RWPE2 (cell line): ENCODE measurements around the gene ZNF91.

Experiments
- ATAC-seq: fragments of 200-7000 bp; cut with Tn5 transposase; 3 replicates; pipeline ENCODE4 v1.9.1; 2021; ENCODE audit warnings: low read depth
- DNase-seq: peaks from one replicate; pipeline ENCODE4 v3.0.0-alpha.2; 2020; ENCODE audit warnings: low spot score
- H3K27ac ChIP-seq: fragments of 450-650 bp; 2 replicates; pipeline ENCODE4 v1.5.1; 2017; ENCODE audit warnings: mild to moderate bottlenecking; ENCODE audit not compliant: poor library complexity, severe bottlenecking
- H3K27me3 ChIP-seq: fragments of 250-450 bp; sonication (Bioruptor Pico); 2 replicates; pipeline ENCODE4 v1.5.1; 2021; ENCODE audit warnings: mild to moderate bottlenecking, moderate library complexity; ENCODE audit not compliant: insufficient read depth, poor library complexity, severe bottlenecking
- H3K36me3 ChIP-seq: fragments of 250-450 bp; sonication (Bioruptor Pico); 2 replicates; pipeline ENCODE4 v1.5.1; 2020; ENCODE audit warnings: low read depth, mild to moderate bottlenecking, moderate library complexity
- H3K4me1 ChIP-seq: fragments of 250-450 bp; sonication (Bioruptor Pico); 2 replicates; pipeline ENCODE4 v1.5.1; 2021; ENCODE audit warnings: mild to moderate bottlenecking, moderate library complexity; ENCODE audit not compliant: insufficient read depth, poor library complexity, severe bottlenecking
- H3K4me3 ChIP-seq: fragments of 250-450 bp; sonication (Bioruptor Pico); 2 replicates; pipeline ENCODE4 v1.5.1; 2021; ENCODE audit warnings: mild to moderate bottlenecking, moderate library complexity; ENCODE audit not compliant: severe bottlenecking
- H3K9me3 ChIP-seq: fragments of 250-450 bp; sonication (Bioruptor Pico); 2 replicates; pipeline ENCODE4 v1.5.1; 2021; ENCODE audit warnings: mild to moderate bottlenecking, moderate library complexity; ENCODE audit not compliant: severe bottlenecking
- CTCF ChIP-seq: fragments of 450-650 bp; IDR thresholded peaks from one replicate; pipeline ENCODE4 v1.5.1; 2017; ENCODE audit warnings: mild to moderate bottlenecking, moderate library complexity; ENCODE audit not compliant: poor library complexity, severe bottlenecking

Gene ZNF91

GRCh38 chr19:23311551-23311950, 83.7 kb downstream of the ZNF91 start:
- H3K36me3 ChIP-seq, result no peaks in the 10 kb centered on the region
- H3K27ac ChIP-seq, result peak overlapping the region; percentile 19
- no peaks in the 10 kb centered on the region for H3K9me3 ChIP-seq
- peaks cover 8% of the 10 kb centered on the region for H3K4me1 ChIP-seq
- DNase-seq (no peak), ATAC-seq (no peak)
- no peak for TF ChIP-seq CTCF
- no peak overlapping the region for H3K4me3 ChIP-seq
- no peaks in the 10 kb centered on the region for H3K27me3 ChIP-seq

- H3K9me3 ChIP-seq, result no peaks in the 10 kb centered on the region
- ATAC-seq (no peak; the same call in 2 of the 3 replicates), DNase-seq (no peak)
- H3K27ac ChIP-seq, result peak overlapping the region; percentile 21
- peaks cover 8% of the 10 kb centered on the region for H3K4me1 ChIP-seq
- no peaks in the 10 kb centered on the region for H3K27me3 ChIP-seq
- H3K4me3 ChIP-seq, result no peak overlapping the region
- TF ChIP-seq CTCF, result no peak
- H3K36me3 ChIP-seq, result no peaks in the 10 kb centered on the region
These were observed 84.5 kb downstream of the ZNF91 start for GRCh38 chr19:23310729-23311211.

GRCh38 chr19:23309926-23310325, 85.3 kb downstream of the ZNF91 start:
- no peak for ATAC-seq
- Histone ChIP-seq H3K27ac (no peak overlapping the region), H3K36me3 (no peaks in the 10 kb centered on the region), H3K4me1 (peaks cover 8% of the 10 kb centered on the region), H3K4me3 (no peak overlapping the region), H3K27me3 (no peaks in the 10 kb centered on the region), H3K9me3 (no peaks in the 10 kb centered on the region)
- DNase-seq, result no peak
- no peak for TF ChIP-seq CTCF

DNA sequence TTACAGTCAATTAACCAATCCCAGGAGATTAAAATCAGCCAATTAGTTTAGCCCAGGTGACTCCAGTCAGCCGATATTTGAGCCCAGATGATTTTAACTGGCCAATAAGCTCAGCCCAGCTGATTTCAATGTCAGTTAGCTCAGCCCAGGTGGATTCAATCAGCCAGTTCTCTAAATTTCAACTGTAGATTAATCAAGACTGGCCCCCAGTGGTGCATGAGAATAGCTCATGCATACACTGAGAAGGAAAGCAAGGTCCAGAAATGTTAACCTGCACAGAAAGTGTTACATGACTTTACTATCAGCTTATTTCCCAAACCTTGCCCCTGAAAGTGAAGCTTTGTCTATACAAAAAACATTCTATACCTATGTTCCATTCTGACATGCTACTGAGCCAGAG, 89.7 kb downstream of the ZNF91 start:
- H3K27ac ChIP-seq, result no peak overlapping the region
- H3K4me1 ChIP-seq, result no peaks in the 10 kb centered on the region
- H3K27me3 ChIP-seq, result no peaks in the 10 kb centered on the region
- peaks cover 2% of the 10 kb centered on the region for H3K9me3 ChIP-seq
- ATAC-seq (no peak), DNase-seq (no peak)
- no peaks in the 10 kb centered on the region for H3K36me3 ChIP-seq
- TF ChIP-seq CTCF, result no peak
- no peak overlapping the region for H3K4me3 ChIP-seq

GRCh38 chr19:23304238-23304637, 91.0 kb downstream of the ZNF91 start:
- DNase-seq (no peak), ATAC-seq (no peak)
- H3K9me3 ChIP-seq, result peaks cover 2% of the 10 kb centered on the region
- H3K27me3 ChIP-seq, result no peaks in the 10 kb centered on the region
- no peaks in the 10 kb centered on the region for H3K4me1 ChIP-seq
- H3K27ac ChIP-seq, result no peak overlapping the region
- H3K36me3 ChIP-seq, result no peaks in the 10 kb centered on the region
- TF ChIP-seq CTCF, result no peak
- H3K4me3 ChIP-seq, result no peak overlapping the region
